Nephron progenitor cell (in vitro differentiated cells): ENCODE measurements around the gene LGALS1.

Experiments
- DNase-seq: peaks from one replicate; pipeline ENCODE4 v3.0.0; 2021
- H3K27ac Mint-ChIP-seq: 2 replicates; pipeline ENCODE4 v1.8.0; 2021; ENCODE audit warnings: mild to moderate bottlenecking, moderate library complexity, mixed read lengths
- H3K27me3 Mint-ChIP-seq: 2 replicates; pipeline ENCODE4 v1.8.0; 2021; ENCODE audit warnings: mild to moderate bottlenecking, low read depth, mixed read lengths; ENCODE audit not compliant: poor library complexity
- H3K36me3 Mint-ChIP-seq: 2 replicates; pipeline ENCODE4 v1.8.0; 2021; ENCODE audit warnings: low read depth, mixed read lengths
- H3K4me1 Mint-ChIP-seq: 2 replicates; pipeline ENCODE4 v1.8.0; 2021; ENCODE audit warnings: mixed read lengths
- H3K4me3 Mint-ChIP-seq: 2 replicates; pipeline ENCODE4 v1.8.0; 2021; ENCODE audit warnings: mild to moderate bottlenecking, moderate library complexity, mixed read lengths
- H3K9me3 Mint-ChIP-seq: 2 replicates; pipeline ENCODE4 v1.8.0; 2021; ENCODE audit warnings: mild to moderate bottlenecking, moderate library complexity, mixed read lengths
- TF ChIP-seq, protein P1 (sequence below): fragments of 200-600 bp; sonication (generic); IDR thresholded peaks from 2 replicates; pipeline ENCODE4 v1.5.0; 2021; ENCODE audit warnings: antibody characterized with exemption

Gene LGALS1

DNA sequence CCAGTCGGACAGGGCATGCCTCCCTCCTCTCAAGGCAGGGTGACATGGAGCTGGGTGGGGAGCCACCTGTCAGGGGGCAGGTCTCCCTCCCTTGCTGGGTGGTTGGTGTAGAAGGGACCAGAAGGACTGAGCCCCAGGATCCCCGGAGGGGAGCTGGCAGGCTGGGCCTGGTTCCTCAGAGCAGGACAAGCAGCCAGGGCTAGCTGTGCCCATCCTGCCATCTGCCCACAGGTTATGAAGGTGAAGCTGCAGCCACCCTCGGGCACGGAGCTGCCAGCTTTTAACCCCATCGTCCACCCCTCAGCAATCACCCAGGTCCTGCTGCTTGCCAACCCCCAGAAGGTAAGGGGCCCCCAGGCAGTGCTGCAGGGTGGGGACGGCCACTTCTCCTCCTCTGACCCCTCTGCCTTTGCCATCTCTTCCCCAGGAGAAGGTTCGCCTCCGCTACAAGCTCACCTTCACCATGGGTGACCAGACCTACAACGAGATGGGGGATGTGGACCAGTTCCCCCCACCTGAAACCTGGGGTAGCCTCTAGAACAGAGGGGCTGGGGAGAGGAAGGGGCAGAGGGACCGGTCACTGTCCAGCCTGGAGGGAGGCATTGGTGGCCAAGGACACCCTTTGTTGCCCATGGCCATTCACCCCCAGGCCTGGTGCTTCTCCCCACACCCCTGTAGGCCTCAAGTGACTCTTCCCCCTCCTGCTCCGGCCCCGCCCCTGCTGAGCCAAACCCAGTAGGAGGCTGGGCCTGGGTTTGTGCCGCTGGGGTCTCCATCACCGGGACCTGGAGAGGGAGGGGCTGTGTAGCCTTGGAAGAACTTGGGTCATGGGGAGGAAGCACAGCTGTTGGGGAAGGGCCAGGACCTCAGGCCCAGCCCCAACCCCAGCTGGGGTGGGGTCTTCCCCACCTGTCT is 43.0 kb upstream of the LGALS1 start:
- no peaks in the 10 kb centered on the region for H3K27me3 Mint-ChIP-seq
- TF ChIP-seq, protein P1, sequence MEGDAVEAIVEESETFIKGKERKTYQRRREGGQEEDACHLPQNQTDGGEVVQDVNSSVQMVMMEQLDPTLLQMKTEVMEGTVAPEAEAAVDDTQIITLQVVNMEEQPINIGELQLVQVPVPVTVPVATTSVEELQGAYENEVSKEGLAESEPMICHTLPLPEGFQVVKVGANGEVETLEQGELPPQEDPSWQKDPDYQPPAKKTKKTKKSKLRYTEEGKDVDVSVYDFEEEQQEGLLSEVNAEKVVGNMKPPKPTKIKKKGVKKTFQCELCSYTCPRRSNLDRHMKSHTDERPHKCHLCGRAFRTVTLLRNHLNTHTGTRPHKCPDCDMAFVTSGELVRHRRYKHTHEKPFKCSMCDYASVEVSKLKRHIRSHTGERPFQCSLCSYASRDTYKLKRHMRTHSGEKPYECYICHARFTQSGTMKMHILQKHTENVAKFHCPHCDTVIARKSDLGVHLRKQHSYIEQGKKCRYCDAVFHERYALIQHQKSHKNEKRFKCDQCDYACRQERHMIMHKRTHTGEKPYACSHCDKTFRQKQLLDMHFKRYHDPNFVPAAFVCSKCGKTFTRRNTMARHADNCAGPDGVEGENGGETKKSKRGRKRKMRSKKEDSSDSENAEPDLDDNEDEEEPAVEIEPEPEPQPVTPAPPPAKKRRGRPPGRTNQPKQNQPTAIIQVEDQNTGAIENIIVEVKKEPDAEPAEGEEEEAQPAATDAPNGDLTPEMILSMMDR, result no peak

DNA sequence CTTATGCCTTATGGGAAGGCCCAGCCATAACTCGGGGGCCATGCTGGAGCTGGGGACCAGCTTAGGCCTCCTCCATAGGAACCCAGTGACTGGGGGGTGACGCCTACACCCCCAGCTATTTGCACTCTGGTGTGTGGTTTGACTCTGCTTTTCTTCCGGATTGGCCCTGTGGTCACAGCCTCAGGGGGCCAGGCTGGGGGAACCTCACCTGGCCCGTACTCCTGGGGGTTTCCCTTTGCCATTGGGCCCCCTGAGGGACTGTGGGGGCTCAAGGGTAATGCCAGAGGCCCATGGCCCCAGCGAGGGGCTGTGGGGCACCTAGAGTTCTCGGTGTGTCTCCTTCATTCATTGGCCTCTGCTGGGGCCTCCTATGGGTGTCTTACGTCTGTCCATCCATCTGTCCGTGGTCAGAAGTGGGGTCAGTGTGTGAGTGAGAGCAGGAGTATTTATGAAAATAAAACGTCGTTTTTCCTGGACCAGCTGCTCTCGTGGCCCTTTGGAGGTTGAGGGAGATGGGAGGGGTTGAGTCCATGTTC is 42.3 kb upstream of the LGALS1 start:
- H3K36me3 Mint-ChIP-seq, result no peaks in the 10 kb centered on the region
- H3K27me3 Mint-ChIP-seq, result no peaks in the 10 kb centered on the region
- H3K27ac Mint-ChIP-seq, result peak overlapping the region; percentile 98
- peaks cover 65% of the 10 kb centered on the region for H3K4me1 Mint-ChIP-seq
- TF ChIP-seq, protein P1, result no peak
- peak overlapping the region; percentile 67 for H3K4me3 Mint-ChIP-seq
- no peaks in the 10 kb centered on the region for H3K9me3 Mint-ChIP-seq
- no peak for DNase-seq

More for the DNA sequence above, 43.0 kb upstream of the LGALS1 start:
- no peak for DNase-seq
- Mint-ChIP-seq H3K27ac (peak overlapping the region; percentile 98), H3K4me3 (no peak overlapping the region), H3K9me3 (no peaks in the 10 kb centered on the region), H3K4me1 (peaks cover 58% of the 10 kb centered on the region), H3K36me3 (no peaks in the 10 kb centered on the region)

DNA sequence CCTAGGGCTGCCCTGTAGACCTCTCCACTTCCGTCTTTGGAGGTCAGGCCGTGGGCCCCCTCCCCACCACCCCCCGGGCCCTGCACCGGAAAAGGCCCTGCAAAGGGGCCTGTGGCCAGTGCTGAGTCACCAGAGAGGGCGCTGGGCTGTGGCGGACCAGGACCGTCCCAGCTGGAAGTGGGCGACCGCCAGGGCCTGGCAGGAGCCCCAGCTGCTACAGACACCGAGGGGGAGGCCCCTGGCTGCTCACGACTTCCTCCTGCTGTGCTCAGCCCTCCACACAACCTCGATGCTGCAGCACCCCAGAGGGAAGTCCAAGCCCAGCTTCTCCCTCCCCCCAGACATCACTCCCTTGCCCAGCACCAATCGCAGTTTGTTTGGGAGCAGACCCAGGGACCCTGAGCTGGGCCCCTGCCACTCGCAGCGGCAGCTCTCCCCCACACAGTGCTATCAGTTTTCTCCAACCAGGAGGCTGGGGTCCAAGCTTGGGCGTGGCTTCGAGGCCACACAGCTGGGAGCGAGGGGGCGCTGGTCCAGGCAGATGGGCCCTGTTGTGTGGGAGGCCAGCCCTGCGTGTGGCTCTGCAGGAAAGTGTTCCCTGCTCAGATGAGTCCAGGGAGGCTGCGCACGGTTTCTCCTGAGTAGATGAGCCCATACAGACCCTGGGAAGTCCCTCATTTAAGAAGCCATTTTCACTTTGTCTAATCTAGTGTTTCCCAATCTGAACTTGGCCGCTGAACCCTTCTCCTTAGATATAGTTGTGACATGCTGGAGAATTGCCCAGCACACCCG is 41.6 kb upstream of the LGALS1 start:
- Mint-ChIP-seq H3K27me3 (no peaks in the 10 kb centered on the region), H3K4me3 (peak overlapping the region; percentile 67), H3K4me1 (peaks cover 71% of the 10 kb centered on the region), H3K27ac (peak overlapping the region; percentile 98), H3K36me3 (no peaks in the 10 kb centered on the region), H3K9me3 (no peaks in the 10 kb centered on the region)
- TF ChIP-seq, protein P1, result no peak
- DNase-seq, result peak; percentile 85

GRCh38 chr22:37634417-37634924 is 41.0 kb upstream of the LGALS1 start:
- Mint-ChIP-seq H3K4me1 (peaks cover 73% of the 10 kb centered on the region), H3K27ac (peak overlapping the region; percentile 96), H3K9me3 (no peaks in the 10 kb centered on the region), H3K4me3 (peak overlapping the region; percentile 54), H3K27me3 (no peaks in the 10 kb centered on the region), H3K36me3 (no peaks in the 10 kb centered on the region)
- peak; percentile 22 for DNase-seq
- TF ChIP-seq, protein P1, result no peak

DNA sequence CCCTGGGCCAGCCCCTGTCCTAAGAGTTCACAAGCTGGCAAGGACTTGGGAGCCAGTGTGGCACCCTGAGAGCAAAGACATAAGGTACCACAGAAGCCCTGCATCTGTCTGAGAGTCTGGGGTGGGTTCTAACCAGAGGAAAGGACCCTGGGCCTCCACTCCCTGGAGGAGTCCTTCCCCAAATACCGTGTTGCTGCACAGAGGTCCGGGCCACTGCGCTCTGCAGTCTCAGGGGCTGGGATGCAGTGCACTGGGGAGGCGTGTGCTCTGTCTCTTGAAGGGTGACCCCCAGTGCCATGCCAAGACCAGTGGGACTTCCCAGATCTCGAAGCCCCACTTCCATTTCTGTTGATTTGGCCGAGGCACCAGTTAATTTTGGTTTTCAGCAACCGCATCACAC is 40.3 kb upstream of the LGALS1 start:
- Mint-ChIP-seq H3K4me1 (peaks cover 76% of the 10 kb centered on the region), H3K9me3 (no peaks in the 10 kb centered on the region), H3K4me3 (no peak overlapping the region), H3K27ac (peak overlapping the region; percentile 96), H3K27me3 (no peaks in the 10 kb centered on the region), H3K36me3 (no peaks in the 10 kb centered on the region)
- no peak for DNase-seq
- TF ChIP-seq, protein P1, result no peak
